OCI-LY3 (cell line): ENCODE measurements around the gene CALML6.

Source experiments
- H2AFZ ChIP-seq: fragments of 200-600, 300-600 bp; shearing (Covaris generic); 2 replicates; pipeline ENCODE4 v1.6.0; 2014; ENCODE audit warnings: antibody characterized with exemption, low read depth, low read length
- H3K27ac ChIP-seq: fragments of 200-600, 300-600 bp; sonication (generic); 2 replicates; pipeline ENCODE4 v1.5.1; 2014; ENCODE audit warnings: mild to moderate bottlenecking, low read length, moderate library complexity, mixed read lengths
- H3K27me3 ChIP-seq: fragments of 200-600, 300-600 bp; sonication (generic); 2 replicates; pipeline ENCODE4 v1.6.1; 2014; ENCODE audit warnings: low read depth, low read length, mixed read lengths
- H3K36me3 ChIP-seq: fragments of 200-600, 300-600 bp; sonication (generic); replicated peaks from 2 replicates; pipeline ENCODE3; 2014; ENCODE audit warnings: low read depth, low read length, mixed read lengths
- H3K4me1 ChIP-seq: fragments of 300-600, 200-600 bp; sonication (generic); 2 replicates; pipeline ENCODE4 v1.6.1; 2014; ENCODE audit warnings: low read length, mixed read lengths
- H3K4me2 ChIP-seq: fragments of 200-600, 300-600 bp; sonication (generic); 2 replicates; pipeline ENCODE4 v1.6.1; 2014; ENCODE audit warnings: low read length, mixed read lengths
- H3K4me3 ChIP-seq: fragments of 300-600, 200-600 bp; sonication (generic); 2 replicates; pipeline ENCODE4 v1.5.1; 2014; ENCODE audit warnings: antibody characterized with exemption, mild to moderate bottlenecking, low read length, moderate library complexity
- H3K79me2 ChIP-seq: fragments of 300-600, 200-600 bp; shearing (Covaris generic); 2 replicates; pipeline ENCODE4 v1.6.1; 2014; ENCODE audit warnings: mild to moderate bottlenecking, low read length, mixed read lengths
- H3K9ac ChIP-seq: fragments of 300-600, 200-600 bp; shearing (Covaris generic); 2 replicates; pipeline ENCODE4 v1.6.0; 2014; ENCODE audit warnings: mild to moderate bottlenecking, low read length, moderate library complexity
- H3K9me3 ChIP-seq: fragments of 200-600, 300-600 bp; shearing (Covaris generic); 2 replicates; pipeline ENCODE4 v1.6.1; 2014; ENCODE audit warnings: low read length, mixed read lengths; ENCODE audit not compliant: insufficient read depth
- H4K20me1 ChIP-seq: fragments of 200-600, 300-600 bp; sonication (generic); 2 replicates; pipeline ENCODE4 v1.6.1; 2016; ENCODE audit warnings: low read length, mixed read lengths; ENCODE audit not compliant: insufficient read depth
- CTCF ChIP-seq: fragments of 200-600, 300-600 bp; sonication (generic); IDR thresholded peaks from 2 replicates; pipeline ENCODE4 v1.5.1; 2014; ENCODE audit warnings: antibody characterized with exemption, low read length, low read depth
- EZH2phosphoT487 ChIP-seq: fragments of 200-600 bp; shearing (Covaris generic); IDR thresholded peaks from 2 replicates; pipeline ENCODE4 v1.6.1; 2018; ENCODE audit warnings: antibody characterized with exemption, mixed run types, low read depth

Gene CALML6

GRCh38 chr1:1957533-1957961 lies 42.5 kb downstream of the CALML6 start:
- TF ChIP-seq EZH2phosphoT487 (no peak), CTCF (no peak)
- no peaks in the 10 kb centered on the region for H4K20me1 ChIP-seq
- H3K4me1 ChIP-seq: no peaks in the 10 kb centered on the region
- H3K9ac ChIP-seq: no peak overlapping the region
- no peak overlapping the region for H3K27ac ChIP-seq
- H3K27me3 ChIP-seq: peaks cover 8% of the 10 kb centered on the region; the same call in 1 of the 2 replicates
- H3K4me3 ChIP-seq: no peak overlapping the region
- no peaks in the 10 kb centered on the region for H3K79me2 ChIP-seq
- no peak overlapping the region for H2AFZ ChIP-seq
- H3K4me2 ChIP-seq: no peak overlapping the region
- H3K9me3 ChIP-seq: no peaks in the 10 kb centered on the region
- no peaks in the 10 kb centered on the region for H3K36me3 ChIP-seq

- H3K9me3 ChIP-seq: no peaks in the 10 kb centered on the region
- H3K4me3 ChIP-seq: no peak overlapping the region
- peaks cover 8% of the 10 kb centered on the region; the same call in 1 of the 2 replicates for H3K27me3 ChIP-seq
- H4K20me1 ChIP-seq: no peaks in the 10 kb centered on the region
- no peaks in the 10 kb centered on the region for H3K4me1 ChIP-seq
- H2AFZ ChIP-seq: no peak overlapping the region
- TF ChIP-seq CTCF: no peak
- H3K9ac ChIP-seq: no peak overlapping the region
- H3K4me2 ChIP-seq: no peak overlapping the region
- no peaks in the 10 kb centered on the region for H3K36me3 ChIP-seq
- H3K79me2 ChIP-seq: no peaks in the 10 kb centered on the region
- H3K27ac ChIP-seq: no peak overlapping the region
Measured at GRCh38 chr1:1958071-1958541, 43.0 kb downstream of the CALML6 start.

- H3K4me3 ChIP-seq: no peak overlapping the region
- no peaks in the 10 kb centered on the region for H3K79me2 ChIP-seq
- H3K36me3 ChIP-seq: no peaks in the 10 kb centered on the region
- no peak overlapping the region for H3K9ac ChIP-seq
- H3K9me3 ChIP-seq: no peaks in the 10 kb centered on the region
- no peaks in the 10 kb centered on the region for H4K20me1 ChIP-seq
- H3K27me3 ChIP-seq: peaks cover 8% of the 10 kb centered on the region; the same call in 1 of the 2 replicates
- peak overlapping the region; percentile 10; the same call in 1 of the 2 replicates for H3K4me2 ChIP-seq
- H3K27ac ChIP-seq: no peak overlapping the region
- TF ChIP-seq EZH2phosphoT487 (no peak), CTCF (no peak)
- no peaks in the 10 kb centered on the region for H3K4me1 ChIP-seq
- H2AFZ ChIP-seq: no peak overlapping the region
Measured at GRCh38 chr1:1959459-1959839, 44.4 kb downstream of the CALML6 start.

- no peaks in the 10 kb centered on the region for H3K4me1 ChIP-seq
- H3K9me3 ChIP-seq: no peaks in the 10 kb centered on the region
- H4K20me1 ChIP-seq: no peaks in the 10 kb centered on the region
- H3K4me2 ChIP-seq: peak overlapping the region; percentile 10; the same call in 1 of the 2 replicates
- H3K9ac ChIP-seq: no peak overlapping the region
- no peak overlapping the region for H3K4me3 ChIP-seq
- no peaks in the 10 kb centered on the region for H3K36me3 ChIP-seq
- H3K27ac ChIP-seq: no peak overlapping the region
- peaks cover 8% of the 10 kb centered on the region; the same call in 1 of the 2 replicates for H3K27me3 ChIP-seq
- H3K79me2 ChIP-seq: no peaks in the 10 kb centered on the region
- TF ChIP-seq EZH2phosphoT487: no peak
- TF ChIP-seq CTCF: peak; percentile 82
- no peak overlapping the region for H2AFZ ChIP-seq
Measured at GRCh38 chr1:1959840-1960479, 44.9 kb downstream of the CALML6 start.
